Measurements from ENCODE around the gene SMPD4.
"Not testable (repeated sequence)": the region's sequence is repeated elsewhere in the genome, so short reads cannot be mapped to it uniquely, and the experiment has no call there.

The SMPD4 gene

DNA sequence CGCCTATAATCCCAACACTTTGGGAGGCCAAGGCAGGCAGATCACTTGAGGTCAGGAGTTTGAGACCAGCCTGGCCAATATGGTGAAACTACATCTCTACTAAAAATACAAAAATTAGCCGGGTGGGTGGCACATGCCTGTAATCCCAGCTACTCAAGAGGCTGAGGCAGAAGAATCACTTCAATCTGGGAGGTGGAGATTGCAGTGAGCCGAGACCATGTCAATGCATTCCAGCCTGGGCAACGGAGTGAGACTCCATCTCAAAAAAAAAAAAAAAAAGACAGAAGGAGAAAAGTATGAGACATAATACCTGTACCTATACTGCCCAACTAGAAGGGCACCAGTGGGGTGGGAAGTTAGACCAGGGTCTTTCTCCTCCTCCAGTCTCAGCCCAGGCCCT lies 22.0 kb downstream of the SMPD4 start:
- DNase-seq (ENCODE audit: low read depth in 2 of 2) = not testable (repeated sequence)

DNA sequence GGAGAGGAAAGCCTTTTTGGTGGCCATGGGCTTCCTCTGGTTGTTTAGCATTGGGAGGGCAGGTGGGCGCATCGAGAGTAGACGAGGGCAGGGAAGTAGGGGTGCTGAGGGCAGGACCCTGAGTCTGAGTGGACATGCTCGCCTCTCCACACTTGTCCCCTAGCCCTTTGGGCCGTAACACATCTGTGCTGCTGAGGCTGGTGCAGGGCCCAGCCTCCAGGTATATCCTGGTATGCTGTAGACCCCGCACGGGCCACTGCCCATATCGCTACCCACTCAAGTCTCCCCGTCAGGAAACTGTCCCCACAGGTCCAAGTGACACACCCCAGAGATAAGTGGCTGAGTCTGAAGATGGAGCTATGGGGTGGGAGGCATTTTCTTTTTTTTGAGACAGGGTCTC lies 22.8 kb downstream of the SMPD4 start:
- DNase-seq (ENCODE audit: low read depth in 2 of 2) = no peak

DNA sequence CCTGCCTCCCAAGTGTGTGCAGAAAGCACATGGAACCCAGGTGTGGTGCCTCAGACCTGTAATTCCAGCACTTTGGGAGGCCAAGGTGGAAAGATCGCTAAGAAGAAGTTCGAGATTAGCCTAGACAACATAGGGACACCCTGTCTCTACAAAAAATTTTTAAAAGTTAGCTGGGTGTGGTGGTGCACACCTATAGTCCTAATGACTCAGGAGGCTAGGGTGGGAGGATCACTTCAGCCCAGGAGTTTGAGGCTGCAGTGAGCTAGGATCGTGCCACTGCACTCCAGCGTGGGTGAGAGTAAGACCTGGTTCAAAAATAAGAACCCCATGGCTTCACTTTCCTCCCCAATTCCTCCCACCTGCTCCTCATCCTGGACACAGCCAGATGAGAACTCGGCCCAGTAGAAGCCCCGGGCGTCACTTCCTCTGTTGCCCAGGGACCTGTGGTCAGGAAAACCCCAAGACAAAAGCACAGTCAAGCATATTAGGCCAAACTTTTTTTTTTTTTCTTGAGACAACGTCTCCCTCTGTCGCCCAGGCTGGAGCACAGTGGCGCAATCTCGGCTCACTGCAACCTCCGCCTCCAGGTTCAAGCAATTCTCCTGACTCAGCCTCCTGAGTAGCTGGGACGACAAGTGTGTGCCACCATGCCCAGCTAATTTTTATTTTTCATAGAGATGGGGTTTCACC lies 23.4 kb downstream of the SMPD4 start:
- not testable (repeated sequence) for DNase-seq (ENCODE audit: low read depth in 2 of 2)

DNA sequence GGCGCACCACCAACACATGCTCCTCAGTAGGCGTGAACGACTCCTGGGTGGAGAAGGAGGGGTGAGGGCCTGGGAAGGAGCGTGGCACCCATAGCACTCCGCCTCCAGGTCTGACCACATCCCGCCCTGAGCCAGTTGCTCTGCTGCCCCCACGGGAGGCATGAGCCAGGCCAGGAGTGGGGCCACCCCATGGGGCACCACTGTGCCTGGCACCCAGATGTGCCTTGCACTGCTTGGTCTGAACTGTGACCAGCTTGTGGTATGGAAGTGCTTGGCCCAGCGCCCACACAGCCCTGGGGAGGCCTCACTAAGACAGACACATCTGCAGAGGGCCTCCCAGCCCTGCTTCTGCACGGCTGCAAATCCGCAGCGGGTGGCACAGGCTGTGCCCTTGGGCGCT lies 24.0 kb downstream of the SMPD4 start:
- not testable (repeated sequence) for DNase-seq (ENCODE audit: low read depth in 2 of 2)

DNA sequence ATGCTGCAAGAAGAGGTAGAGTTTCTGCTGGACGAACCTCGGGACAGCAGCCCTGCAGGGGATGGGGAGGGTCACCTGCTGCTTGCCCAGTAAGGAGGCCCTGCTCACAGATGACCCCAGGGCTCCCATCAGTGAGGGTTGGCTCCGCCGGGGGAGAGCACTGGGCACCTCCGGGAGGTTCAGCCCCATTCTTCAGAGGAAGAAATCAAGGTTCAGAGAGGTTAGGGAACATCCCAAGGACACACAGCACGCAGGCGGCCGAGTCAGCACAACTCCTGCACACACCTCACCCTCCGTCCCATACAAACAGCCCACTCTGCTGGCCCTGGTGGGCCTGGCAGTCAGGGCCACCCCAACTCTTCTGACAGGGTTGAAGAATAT lies 24.8 kb downstream of the SMPD4 start:
- DNase-seq (ENCODE audit: low read depth in 2 of 2) = no peak

DNA sequence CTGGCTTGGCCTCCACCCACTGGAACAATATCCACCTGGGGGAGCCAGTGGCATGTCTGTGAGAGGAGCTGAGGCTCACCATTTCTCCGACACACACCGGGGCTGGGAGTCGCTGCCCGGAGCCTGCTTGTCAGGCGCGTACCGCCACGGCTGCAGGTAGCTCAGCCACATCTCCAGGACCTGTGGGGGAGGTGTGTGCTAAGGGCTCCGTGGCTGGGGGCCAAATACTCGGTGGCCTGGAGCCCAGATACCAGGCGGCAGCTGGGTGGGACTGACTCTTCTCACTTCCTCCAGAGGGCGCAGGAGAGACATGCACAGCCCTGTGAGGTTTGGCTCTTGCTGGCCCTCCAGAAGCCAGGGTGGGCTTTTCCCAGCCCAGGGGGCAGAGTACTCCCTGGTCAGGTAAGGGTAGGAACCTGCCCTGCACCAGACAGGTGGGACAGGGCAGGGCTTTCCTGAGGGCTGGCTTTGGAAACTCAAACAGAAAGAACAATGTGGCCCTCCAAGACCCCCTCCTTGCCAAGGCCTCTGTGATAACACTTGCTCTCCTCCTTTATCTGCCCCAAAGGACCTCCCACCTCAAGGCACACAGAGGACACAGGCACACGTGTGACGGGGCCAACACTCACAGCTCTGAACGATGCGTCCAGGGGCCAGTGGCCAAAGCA lies 25.3 kb downstream of the SMPD4 start:
- not testable (repeated sequence) for DNase-seq (ENCODE audit: low read depth in 2 of 2)

DNA sequence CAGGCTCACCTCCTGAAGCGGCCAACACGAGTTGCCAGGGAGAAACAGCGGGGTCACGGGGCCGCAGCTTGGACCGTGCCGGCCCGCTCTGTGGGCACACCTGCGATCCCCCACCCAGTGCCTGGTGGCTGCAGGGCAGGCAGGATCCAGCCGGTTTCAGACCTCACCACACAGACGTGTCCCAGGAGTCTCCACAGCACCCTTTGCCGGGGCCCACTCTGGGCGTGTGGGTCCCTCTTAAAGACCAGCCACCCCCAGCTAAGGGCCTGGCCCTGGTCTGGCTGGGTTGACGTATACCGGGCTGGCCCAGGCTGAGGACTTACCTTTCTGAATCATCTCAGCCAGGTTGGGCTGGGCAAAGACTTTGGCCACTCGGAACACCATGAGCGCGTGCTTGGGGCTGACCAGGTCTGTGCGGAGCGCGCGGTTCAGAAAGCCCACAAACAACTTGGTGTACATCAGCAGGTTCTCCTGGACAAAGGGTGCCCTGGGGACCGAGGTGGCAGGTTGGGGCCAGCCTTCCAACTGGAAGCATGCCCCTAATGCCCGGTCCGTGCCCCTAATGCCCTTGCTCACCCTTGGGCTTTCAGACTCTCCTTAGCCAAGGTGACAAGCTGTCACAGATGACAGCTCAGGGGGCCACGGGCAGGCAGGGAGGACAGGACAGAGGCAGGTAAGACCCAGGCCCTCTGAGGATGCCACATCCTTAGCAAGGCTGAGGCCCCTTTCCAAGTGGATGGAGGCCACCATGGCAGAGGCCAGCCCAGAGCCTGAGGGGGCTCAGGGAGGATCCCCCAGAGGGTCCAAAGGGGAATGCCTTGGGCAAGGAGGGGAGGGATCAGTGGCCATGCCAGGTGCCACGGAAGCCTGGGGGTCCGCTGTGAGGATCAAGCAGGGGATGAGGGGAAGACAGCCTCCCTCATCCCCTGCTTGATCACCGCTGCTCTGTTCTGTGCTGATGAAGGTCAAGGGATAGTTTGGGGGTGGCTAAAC lies 26.3 kb downstream of the SMPD4 start:
- DNase-seq (ENCODE audit: low read depth in 2 of 2) = no peak

DNA sequence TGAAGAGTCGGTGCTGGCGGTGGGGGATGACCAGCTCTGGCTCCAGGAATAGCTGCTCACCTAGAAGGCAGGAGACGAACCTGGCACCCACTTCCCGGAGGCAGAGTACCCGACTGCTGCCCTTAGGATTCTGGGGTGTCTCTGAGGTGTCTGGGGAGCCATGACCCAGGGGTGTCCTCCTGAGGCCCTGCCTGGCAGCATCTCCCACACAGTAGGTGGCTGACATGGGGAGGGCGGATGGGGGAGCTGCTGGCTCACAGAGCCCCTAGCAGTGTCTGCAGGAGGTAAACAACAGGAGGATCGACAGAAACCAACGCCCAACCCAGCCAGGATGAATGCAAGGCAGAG lies 27.0 kb downstream of the SMPD4 start:
- DNase-seq (ENCODE audit: low read depth in 2 of 2) = not testable (repeated sequence)

DNA sequence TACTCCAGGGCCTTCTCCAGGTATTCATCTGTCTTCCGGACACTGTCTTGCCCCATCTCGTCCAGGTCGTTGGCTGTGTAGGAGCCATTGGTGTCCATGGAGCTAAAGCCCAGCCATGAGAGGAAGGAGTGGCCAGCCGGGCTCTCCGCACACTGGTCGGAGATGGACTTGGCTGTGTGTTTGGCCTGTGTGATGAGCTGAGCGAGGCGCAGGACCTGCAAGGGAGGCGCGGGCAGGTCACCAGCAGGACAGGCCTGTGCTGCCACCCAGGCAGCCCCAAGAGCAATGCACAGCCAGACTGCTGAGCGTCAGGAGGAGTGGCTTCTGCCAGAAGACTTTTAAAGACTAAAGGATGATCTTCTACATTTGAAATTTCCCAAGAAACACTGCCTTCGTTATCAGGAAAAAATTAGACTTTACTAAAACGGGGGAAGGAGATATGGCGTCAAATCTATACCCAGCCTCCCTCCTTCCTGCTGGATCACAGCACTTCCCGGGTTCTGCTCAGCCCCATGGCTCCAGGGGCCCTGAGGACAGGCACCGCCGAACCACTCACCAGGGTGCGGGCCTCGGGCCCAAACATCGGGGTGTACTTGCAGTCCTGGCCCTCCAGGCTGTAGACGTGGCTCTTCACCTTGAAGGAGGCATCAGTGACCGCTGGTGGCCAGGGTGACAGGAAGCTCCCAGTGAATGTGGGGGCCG lies 27.5 kb downstream of the SMPD4 start:
- DNase-seq (ENCODE audit: low read depth in 2 of 2) = not testable (repeated sequence)

DNA sequence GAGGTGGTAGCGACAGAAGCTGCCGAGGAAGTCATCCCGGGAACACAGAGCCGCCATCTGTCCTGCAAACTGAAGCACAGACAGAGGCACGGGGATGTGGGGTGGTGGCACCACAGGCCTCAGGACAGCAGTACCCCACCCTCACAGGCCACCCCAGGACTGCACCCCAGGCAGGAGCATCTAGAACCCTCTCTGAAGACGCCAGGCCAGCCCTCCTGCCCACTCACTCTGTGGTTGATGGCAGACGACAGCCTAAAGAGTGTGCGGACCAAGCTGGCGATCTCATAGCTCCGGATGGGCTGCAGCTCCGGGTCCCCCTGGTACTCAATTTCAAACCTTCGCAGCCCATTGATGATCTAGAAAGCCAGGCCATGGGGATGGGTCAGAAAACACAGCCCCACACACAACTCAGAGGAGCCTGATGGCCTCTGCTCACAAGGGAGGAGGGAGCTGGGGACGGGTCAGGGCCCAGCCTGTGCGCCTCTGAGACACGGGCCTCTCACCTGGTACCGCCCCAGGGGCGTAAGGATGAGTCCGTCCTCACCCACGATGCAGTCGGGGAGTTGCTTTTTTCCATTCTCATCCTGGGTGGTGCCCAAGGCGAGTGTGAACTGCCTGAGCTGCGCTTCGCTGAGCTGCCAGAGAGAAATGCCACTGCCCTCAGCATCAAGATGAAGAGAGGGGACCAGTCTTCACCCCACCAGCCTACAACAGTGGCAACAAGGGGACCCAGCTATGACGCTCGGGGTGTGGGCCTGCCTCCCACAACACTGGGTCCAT lies 28.4 kb downstream of the SMPD4 start:
- DNase-seq (ENCODE audit: low read depth in 2 of 2) = no peak

DNA sequence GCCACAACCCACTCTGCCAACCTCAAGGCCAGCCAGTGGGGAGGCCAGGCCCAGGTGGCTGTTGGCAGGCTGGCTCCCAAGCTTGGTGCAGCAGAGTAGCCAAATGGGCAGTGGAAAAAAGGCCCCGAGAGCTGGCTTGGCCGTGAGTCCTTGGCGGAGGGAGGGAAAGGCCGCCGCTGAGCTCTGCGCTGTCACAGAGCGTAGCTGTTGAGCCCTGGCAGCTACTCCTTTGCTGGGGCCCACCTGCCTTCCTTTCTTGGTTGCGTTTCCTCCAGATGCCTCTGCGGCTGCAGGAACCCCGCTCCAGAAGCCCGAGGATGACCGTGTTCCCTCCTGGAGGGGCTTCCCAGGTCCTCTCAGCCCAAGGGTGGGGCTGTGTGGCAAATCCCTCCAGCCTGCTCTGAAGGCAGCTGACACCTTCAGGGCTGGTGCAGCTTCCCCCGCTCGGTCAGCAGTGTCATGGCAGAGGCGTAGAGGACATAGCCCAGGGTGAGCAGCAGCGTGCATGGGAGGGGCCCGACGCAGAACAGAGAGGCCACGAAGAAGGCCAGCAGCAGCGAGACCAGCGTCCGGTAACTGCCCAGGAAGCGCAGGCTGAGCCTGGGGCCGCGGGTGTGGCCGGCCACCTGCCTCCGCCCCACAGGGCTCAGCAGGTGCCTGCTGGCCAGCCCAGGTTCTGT lies 29.1 kb downstream of the SMPD4 start:
- not testable (repeated sequence) for DNase-seq (ENCODE audit: low read depth in 2 of 2)

DNA sequence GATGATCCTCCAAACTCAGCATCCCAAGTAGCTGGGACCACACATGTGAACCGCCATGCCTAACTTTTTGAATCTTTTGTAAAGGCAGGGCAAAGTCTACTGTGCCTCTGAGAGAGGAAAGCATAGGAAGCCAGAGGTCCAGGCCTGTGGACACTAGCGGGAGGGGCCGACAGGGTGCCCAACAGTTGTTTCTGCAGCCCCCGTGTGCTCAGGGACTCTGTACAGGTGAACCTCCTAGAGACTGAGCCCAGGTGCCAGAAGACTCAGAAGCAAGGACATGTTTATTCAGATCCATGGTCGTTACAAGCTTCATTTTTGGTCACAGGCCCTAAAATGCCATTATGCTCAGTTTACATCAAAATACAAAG lies 30.3 kb downstream of the SMPD4 start:
- DNase-seq (ENCODE audit: low read depth in 2 of 2) = not testable (repeated sequence)

DNA sequence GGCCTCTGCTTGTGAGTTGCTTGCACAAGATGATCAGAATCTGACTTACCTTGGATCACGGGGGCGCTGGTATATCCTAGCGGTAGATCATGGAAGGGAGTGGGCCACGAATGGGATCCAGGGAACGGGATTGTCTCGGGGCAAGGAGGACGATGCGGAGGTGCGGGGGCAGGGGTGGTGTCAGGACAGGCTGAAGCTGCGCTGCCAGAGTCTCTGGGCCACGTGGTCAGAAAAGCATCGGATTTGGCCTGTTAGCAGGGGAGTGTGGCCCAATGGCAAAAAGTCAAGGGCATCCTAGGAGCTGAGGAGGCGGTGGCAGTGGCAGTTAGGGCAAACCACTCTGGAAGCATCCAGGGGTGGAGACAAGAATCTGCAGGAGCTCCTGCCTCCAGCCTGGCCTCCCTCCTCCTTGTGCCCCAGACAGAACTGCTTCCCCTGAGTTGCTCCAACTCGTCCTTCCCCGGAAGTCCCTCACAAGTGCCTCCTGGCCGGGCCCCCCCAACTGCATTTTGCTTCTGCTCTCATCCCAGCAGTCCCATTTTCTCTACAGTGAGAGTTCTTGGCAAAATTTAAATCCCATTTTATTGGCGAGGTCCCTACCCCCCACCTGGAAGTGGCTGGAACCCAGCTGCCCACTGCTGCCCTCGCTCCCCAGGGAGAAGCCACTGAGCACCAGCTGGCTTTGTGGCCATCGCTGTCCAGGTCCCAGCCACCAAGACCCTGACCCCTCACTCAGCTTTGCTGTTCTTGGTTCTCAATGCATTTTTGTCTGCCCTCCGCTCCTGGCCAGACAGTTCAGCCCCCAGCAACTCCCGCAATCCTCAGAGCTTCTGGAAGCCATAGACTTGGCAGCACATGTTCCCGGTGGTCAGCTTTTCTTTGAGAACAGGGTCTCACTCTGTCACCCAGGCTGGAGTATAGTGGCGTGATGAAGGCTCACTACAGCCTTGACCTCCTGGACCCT lies 30.9 kb downstream of the SMPD4 start:
- no peak for DNase-seq (ENCODE audit: low read depth in 2 of 2)

DNA sequence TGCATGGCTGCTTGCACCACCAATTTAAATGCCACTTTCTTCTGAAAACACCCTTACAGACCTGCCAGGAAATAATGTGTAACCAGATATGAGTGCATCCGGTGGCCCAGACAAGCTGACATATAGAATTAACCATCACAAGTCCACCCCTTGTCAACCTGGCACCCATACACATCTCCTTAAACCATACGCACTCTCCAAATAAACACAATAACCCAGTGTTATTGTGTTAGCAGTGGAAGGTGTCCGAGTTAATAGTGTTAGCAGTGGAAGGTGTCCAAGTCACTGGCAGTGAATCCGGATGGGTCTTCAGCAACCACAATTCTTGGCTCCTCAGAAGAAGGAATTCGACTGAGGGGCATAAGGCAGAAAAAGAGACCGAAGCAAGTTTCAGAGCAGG lies 32.9 kb downstream of the SMPD4 start:
- DNase-seq (ENCODE audit: low read depth in 2 of 2) = not testable (repeated sequence)

DNA sequence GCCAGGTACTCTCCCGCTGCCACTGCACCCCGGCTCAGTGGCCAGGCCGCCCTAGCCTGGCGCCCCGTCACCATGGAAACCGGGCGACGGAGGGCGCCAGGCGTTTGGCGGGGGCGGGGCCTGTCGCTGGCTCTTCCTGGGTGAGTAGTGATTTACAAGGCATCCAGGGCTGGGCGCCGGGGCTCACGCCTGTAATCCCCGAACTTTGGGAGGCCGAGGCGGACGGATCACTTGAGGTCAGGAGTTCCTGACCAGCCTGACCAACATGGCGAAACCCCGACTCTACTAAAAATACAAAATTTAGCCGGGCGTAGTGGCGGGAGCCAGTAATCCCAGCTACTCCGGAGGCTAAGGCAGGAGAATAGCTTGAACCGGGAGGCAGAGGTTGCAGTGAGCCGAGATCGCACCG lies 36.4 kb downstream of the SMPD4 start, which contains the start of gene CCDC74B:
Gene CCDC74B (minus strand): TSS at position 107 of the 409 bp plus-strand sequence. CDS start 116 bp downstream, outside the sequence.
- DNase-seq (ENCODE audit: low read depth in 2 of 2) = peak; percentile 10 to 33

DNA sequence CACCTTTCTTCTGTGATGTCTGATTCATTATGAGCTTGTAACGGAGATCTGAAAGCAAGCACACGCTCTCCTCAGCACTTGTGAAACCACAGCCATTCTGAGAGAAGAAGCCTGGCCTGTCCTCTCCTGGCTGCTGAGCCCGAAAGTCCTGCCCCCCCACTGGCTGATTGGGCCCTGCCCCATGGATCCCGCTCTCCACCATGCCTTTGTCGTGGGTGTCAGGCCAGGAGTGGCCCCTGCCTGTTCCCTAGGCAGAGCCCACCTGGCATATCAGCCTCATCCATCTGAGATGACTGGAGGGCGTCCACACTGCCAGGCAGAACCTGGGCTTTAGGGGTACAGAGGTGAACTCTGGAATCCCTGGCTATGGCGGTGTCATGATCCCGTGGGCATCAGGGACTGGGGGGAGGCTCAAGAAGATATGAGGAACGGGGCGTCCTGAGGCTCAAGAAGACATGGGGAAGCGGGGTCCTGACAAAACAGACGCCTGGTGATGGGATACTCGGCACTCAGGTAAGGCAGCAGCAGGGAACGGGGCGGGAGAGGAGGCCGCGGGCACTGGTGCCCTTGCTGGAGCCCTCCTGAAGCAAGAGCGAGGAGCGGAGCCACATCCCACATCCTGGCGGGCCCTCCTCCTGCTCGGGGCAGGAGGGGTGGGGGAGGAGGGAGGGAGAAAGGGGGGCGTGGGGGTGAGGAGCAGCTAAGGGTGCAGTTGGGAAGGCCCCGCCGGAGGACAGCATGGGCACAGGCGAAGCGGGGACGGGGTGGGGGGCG lies 37.9 kb downstream of the SMPD4 start:
- DNase-seq (ENCODE audit: low read depth in 2 of 2) = not testable (repeated sequence)

DNA sequence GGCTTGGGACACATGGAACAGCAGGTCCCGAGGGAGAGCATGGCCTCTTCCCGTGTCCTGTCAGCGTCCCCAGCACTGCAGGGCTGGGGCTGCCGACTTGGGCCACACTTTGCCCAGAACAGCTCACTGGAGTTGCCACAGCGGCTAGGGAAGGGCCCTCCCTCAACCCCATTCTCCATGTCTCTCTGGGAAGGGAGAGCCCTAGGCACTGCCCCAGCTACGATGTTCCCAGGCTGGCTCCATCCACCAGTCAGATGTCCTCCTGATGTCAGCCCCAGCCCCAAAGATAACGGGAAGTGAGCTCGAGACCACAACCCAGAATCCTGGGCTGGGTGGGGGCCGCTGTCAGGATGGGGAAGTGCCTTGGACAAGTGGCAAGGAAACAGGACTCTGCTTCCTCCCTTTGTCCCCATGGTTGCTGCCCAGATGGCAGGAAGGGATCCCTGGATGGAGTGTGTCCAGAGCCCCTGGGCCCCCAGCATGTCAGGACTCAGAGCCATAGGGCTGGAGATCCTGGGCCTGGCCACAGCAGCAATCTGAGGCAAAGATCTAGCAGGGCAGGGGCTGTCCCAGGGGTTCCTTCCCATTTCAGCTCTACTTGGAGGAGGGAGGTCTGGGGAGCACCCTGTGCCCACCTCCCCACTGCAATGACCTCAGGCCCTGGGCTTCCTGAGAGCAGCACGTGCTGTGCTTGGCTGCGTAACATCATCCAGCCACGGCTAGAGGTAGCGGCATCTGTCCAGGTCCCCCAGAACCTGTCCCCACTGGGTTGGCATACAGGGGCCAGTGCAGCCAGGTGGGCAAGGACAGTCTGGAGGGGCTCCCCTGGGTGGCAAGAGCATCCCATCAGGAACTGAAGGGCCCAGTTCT lies 38.8 kb downstream of the SMPD4 start:
- DNase-seq (ENCODE audit: low read depth in 2 of 2) = not testable (repeated sequence)

Data from activated CD8-positive, alpha-beta memory T cell treated with anti-CD3 and anti-CD28 coated beads for 4 hours (primary cell).